ENCODE data around the gene KCTD4.
"Not testable (repeated sequence)": the region's sequence is repeated elsewhere in the genome, so short reads cannot be mapped to it uniquely, and the experiment has no call there.

Gene KCTD4

GRCh38 chr13:45194081-45194939 is 6.5 kb downstream of the KCTD4 start:
- Mint-ChIP-seq H3K9me3 (no peaks in the 10 kb centered on the region), H3K27ac (no peak overlapping the region), H3K36me3 (ENCODE audit: low read depth) (peaks cover 14% of the 10 kb centered on the region), H3K4me1 (peaks cover 10% of the 10 kb centered on the region), H3K27me3 (ENCODE audit: low read depth, poor library complexity) (no peaks in the 10 kb centered on the region), H3K4me3 (no peak overlapping the region)
- peak; percentile 10 for TF ChIP-seq CTCF (IDR thresholded peaks at IDR 0.05)
- DNase-seq: no peak

- H3K9me3 Mint-ChIP-seq: peaks cover 3% of the 10 kb centered on the region
- no peak overlapping the region for H3K27ac Mint-ChIP-seq
- H3K36me3 Mint-ChIP-seq (ENCODE audit: low read depth): peaks cover 32% of the 10 kb centered on the region
- no peak overlapping the region for H3K4me3 Mint-ChIP-seq
- DNase-seq: no peak
- no peak for TF ChIP-seq CTCF (IDR thresholded peaks at IDR 0.05)
- no peaks in the 10 kb centered on the region for H3K27me3 Mint-ChIP-seq (ENCODE audit: low read depth, poor library complexity)
- H3K4me1 Mint-ChIP-seq: peaks cover 10% of the 10 kb centered on the region
These were observed 9.0 kb downstream of the KCTD4 start for GRCh38 chr13:45191874-45192273.

GRCh38 chr13:45189511-45189910 is 11.3 kb downstream of the KCTD4 start:
- H3K27ac Mint-ChIP-seq; DNase-seq; H3K4me3 Mint-ChIP-seq; H3K27me3 Mint-ChIP-seq (ENCODE audit: low read depth, poor library complexity); H3K4me1 Mint-ChIP-seq; H3K9me3 Mint-ChIP-seq: not testable (repeated sequence)
- H3K36me3 Mint-ChIP-seq (ENCODE audit: low read depth): peaks cover 32% of the 10 kb centered on the region

- not testable (repeated sequence) for H3K27ac Mint-ChIP-seq; H3K4me3 Mint-ChIP-seq; H3K9me3 Mint-ChIP-seq; H3K4me1 Mint-ChIP-seq; H3K27me3 Mint-ChIP-seq (ENCODE audit: low read depth, poor library complexity); DNase-seq
- peaks cover 35% of the 10 kb centered on the region for H3K36me3 Mint-ChIP-seq (ENCODE audit: low read depth)
These were observed 11.8 kb downstream of the KCTD4 start for GRCh38 chr13:45189077-45189476.

GRCh38 chr13:45185286-45185685 is 15.6 kb downstream of the KCTD4 start:
- no peak for DNase-seq
- H3K4me3 Mint-ChIP-seq: no peak overlapping the region
- H3K27ac Mint-ChIP-seq: no peak overlapping the region
- H3K27me3 Mint-ChIP-seq (ENCODE audit: low read depth, poor library complexity): no peaks in the 10 kb centered on the region
- TF ChIP-seq CTCF (IDR thresholded peaks at IDR 0.05): no peak
- no peaks in the 10 kb centered on the region for H3K4me1 Mint-ChIP-seq
- peaks cover 50% of the 10 kb centered on the region for H3K36me3 Mint-ChIP-seq (ENCODE audit: low read depth)
- H3K9me3 Mint-ChIP-seq: peaks cover 3% of the 10 kb centered on the region

GRCh38 chr13:45184693-45185092 is 16.2 kb downstream of the KCTD4 start:
- no peaks in the 10 kb centered on the region for H3K27me3 Mint-ChIP-seq (ENCODE audit: low read depth, poor library complexity)
- peaks cover 3% of the 10 kb centered on the region for H3K9me3 Mint-ChIP-seq
- H3K4me3 Mint-ChIP-seq: no peak overlapping the region
- no peak for TF ChIP-seq CTCF (IDR thresholded peaks at IDR 0.05)
- peaks cover 47% of the 10 kb centered on the region for H3K36me3 Mint-ChIP-seq (ENCODE audit: low read depth)
- peaks cover under 1% of the 10 kb centered on the region for H3K4me1 Mint-ChIP-seq
- no peak for DNase-seq
- H3K27ac Mint-ChIP-seq: no peak overlapping the region

All from nephron progenitor cell (in vitro differentiated cells).